GM18508 (cell line): ENCODE results near the gene ABCC9.
"Not testable (repeated sequence)": the region's sequence is repeated elsewhere in the genome, so short reads cannot be mapped to it uniquely, and the experiment has no call there.

Experiments
- ATAC-seq: cut with Tn5 transposase; IDR thresholded peaks from one replicate; pipeline ENCODE4 v1.9.1; 2021; ENCODE audit warnings: moderate number of reproducible peaks; ENCODE audit not compliant: insufficient read depth, unreplicated experiment

ABCC9 gene

DNA sequence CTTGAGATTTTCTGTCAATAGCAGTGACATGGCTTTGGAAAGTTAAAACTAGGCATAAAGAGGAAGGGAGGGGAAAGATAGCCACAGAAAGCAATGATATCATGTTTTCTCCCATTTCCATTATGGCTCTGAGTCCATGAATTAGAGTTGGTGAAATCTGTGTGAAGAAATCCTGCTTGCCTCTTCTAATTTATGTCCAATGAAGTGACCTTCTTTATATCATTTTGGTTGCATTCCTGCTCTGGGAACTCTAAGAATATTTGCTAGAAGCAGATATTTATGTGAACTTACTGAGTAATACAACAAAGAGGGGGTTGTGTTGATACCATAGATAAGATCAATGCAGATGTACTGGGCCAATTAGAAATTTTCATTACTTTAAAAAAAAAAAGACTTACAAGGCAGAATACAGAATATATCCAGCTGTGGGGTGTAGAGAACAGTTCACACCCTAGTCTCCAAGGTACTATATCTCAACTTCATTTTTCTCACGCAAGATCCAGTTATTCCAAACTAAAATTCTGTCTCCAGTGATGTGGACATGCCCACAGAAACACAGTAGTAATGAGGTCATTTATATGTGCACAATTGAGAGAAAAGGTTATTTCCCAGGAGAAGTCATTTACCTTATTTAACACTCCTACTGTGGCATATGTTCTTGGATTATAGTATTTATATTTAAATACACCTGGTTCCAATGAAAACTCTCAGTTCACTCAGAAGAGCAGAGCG lies 115.2 kb downstream of the ABCC9 start:
- no peak for ATAC-seq

DNA sequence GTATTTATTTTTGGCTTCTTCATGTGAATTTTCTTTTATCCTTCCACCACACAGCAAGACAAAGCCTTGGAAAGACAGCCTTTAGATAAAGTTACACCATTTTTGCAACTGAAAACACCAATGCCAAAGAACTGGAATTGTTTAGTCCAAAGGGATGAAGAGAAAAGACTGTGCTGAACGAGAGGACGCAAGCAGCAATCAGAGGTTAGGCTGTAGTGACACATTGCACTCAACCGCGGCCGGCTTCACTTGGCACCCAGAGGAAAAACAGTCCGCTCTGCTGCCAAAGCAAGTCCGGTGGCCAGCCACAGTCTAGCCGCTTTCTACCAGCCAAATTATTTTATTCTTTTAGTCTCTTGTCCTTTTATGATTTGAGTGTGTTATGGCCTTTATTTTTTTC lies 117.6 kb downstream of the ABCC9 start:
- no peak for ATAC-seq

DNA sequence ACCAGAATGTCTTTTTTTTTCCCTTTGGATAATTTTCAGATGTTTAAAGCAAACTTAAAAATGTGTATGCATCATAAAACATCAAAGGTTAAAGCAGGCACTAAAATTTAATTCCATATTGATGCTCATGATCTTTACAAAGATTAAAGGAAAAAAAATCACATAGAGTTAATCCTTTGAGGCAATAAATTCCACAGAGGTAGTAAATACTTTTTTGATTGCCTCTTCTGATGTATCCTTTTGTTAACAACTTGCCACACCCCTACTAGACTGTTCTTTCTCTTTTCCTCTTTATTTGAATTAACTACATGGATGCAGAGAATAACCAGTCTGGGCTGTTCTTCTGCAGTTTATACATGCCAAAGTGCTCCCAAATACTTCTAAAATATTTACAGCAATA lies 121.5 kb downstream of the ABCC9 start:
- ATAC-seq: no peak

DNA sequence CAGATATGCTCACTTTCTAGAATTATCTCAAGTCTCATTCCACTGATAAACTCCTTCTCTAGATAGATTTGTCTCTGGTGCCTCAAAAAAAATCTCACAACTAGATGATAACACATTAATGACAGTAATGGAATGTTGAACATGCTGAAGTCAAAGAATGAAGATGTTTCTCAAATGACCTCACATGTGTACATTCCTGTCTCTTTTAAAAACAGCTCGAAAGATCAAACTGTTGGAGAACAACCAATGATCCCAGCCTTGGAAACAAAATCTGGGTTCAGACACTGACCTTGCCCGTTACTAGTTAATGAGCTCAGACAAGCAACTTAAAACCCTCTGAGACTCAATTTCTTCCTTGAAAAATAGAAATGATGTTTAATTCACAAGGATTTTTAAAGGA lies 122.0 kb downstream of the ABCC9 start:
- ATAC-seq: no peak

DNA sequence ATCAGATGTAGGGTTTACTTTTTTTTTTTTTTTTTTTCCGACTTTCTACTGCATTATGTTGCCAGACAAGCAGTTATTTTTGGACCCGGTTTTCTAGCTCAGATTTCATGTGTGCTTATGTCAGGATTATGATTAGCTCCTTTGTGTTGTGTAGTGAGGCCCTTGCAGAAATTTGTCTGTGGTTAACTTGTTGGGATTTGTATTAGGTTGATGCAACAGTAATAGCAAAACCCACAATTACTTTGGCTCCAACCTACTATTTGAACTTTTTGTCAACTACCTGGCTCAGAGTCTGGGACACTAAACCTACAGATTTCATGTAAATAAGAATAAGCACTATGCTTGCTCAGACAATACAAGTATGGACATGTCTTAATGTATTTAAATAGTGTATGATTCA lies 122.6 kb downstream of the ABCC9 start:
- ATAC-seq: no peak

DNA sequence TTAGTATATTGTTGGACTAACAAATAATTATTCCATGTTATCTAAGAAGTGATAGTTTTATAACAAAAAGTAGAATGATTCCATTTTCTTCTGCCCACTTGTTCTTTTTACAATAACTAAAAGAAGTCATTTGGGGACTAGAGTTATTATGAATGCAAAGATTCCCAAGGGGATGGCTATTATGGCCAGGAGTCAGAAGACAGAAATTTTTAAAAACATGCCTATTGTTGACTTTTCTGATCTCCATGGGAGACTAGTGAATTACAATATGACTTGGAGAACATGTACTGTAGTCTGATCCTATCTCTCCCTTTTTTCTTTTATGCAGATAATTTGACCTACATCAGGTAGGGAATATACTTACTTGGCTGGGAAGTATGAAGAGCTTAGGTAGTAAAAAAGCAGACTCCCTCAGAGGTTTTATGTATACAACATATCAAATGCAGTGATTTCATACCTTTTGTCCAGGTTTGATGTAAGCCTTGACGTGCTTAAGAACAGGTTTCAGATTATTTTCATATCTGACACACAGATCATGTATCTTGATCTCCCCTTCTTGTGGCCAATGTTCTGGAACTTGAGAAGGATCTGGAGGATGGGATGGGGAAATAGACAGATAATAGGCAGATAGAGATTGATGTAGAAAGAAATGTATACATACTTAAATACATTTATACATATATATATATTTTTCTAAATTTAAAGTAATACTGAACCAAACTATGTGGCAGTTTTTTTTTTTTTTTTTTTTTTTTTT lies 125.7 kb downstream of the ABCC9 start:
- ATAC-seq: no peak

DNA sequence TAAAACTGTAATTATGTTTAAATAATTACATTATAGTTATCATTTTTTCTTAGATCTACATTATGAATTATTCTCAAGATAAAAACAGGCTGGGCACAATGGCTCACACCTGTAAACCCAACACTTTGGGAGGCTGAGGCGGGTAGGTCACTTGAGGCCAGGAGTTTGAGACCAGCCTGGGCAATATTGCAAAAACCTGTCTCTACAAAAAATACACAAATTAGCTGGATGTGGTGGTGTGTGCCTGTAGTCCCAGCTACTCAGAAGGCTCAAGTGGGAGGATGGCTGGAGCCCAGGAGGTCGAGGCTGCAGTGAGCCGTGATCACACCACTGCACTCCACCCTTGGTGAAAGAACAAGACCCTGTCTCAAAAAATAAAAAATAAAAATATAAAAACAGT lies 126.4 kb downstream of the ABCC9 start:
- ATAC-seq: no peak

DNA sequence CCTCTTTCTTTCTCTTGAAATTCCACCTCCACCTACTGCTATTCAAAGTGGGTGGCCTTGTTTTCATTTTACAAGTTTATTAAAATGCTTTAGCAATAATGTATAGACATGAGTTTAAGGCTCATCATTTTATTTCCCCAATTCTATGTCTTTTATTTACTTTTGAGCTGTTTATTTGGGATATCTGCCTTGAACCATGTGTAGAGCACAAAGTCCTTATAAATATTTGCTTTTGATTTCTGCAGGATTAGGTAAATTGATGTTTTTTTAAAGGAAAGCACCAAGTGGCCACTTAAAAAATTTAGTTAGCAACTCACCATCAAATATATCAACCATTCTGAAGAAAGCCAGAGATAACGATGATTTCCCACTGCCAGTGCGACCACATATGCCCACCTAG lies 126.9 kb downstream of the ABCC9 start:
- no peak for ATAC-seq

DNA sequence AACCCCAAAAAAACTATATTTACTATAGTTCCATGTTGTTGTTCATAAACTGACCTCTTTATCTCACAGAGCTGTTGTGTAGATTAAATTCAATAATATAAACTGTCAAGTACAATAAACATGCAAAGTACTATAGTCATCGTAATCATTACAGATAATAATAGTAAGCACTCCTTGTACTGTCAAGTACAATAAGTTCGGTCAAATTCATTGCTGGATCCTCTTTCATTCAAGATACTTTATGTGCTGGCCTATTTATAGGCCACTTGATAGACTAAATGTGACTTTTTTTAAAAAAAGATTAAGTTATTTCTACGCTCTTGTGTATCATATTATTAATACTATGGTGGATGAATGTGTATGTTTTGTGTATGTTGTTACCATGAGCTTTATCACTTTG lies 127.5 kb downstream of the ABCC9 start:
- ATAC-seq: no peak

DNA sequence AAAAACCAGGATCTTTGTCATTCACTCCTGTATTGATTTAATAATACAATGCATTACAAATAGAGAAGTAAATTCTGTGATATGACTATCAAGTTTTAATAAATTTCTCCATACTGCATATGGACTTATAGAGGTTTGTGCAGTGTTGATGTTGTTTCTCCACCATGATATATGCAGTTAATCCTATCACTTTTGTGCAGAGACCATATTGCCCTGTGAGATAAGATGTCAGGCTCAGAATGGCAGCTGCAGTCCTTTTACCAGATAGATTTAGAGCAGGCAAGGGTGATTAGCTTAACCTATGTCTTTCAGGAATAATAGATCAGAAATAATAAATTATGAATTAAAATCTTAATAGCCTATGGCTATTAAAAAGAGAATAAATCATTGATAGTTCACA lies 128.1 kb downstream of the ABCC9 start:
- no peak for ATAC-seq

DNA sequence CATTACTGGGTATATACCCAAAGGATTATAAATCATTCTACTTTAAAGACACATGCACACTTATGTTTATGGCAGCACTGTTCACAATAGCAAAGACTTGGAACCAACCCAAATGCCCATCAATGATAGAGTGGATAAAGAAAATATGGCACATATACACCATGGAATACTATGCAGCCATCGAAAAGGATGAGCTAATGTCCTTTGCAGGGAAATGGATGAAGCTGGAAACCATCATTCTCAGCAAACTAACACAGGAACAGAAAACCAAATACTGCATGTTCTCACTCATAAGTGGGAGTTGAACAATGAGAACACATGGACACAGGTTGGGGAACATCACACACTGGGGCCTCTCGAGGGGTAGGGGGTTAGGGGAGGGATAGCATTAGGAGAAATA lies 128.9 kb downstream of the ABCC9 start:
- not testable (repeated sequence) for ATAC-seq

DNA sequence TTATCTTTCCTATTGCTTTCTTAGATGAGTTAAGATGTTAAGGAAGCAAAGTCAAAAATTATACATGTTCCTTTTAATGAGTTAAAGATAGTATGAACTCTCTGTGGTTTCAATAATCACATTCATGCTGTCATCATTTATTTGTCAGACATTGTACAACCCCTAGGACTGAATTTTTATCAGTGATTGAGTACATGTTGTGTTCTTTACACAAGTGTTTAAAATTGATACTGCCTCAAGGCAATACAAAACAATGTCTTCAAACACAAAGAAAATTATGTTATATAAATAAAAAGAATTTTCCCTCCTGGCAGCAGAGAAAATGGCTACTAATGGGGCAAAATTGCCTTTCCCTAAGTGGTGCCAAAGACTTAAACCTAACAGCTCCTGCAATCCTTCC lies 132.1 kb downstream of the ABCC9 start:
- no peak for ATAC-seq

DNA sequence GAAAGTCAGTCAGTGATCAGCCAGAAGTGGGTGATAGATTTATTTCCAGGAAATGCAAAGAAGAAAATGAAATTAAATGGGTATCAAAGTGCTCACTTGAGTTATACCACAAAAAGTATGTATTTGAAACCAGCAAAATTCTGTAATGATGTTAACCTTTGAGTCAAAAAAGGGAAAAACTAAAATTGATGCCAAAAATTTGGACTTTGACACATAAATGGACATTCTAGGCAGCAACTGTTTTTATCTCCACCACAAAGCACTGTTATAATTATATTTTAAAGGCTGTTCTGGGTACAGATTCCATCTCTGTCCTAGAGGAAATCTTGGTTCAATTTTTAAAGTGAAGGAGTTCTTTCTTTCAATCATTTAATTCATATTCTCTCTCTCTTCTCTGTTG lies 135.0 kb downstream of the ABCC9 start:
- no peak for ATAC-seq

DNA sequence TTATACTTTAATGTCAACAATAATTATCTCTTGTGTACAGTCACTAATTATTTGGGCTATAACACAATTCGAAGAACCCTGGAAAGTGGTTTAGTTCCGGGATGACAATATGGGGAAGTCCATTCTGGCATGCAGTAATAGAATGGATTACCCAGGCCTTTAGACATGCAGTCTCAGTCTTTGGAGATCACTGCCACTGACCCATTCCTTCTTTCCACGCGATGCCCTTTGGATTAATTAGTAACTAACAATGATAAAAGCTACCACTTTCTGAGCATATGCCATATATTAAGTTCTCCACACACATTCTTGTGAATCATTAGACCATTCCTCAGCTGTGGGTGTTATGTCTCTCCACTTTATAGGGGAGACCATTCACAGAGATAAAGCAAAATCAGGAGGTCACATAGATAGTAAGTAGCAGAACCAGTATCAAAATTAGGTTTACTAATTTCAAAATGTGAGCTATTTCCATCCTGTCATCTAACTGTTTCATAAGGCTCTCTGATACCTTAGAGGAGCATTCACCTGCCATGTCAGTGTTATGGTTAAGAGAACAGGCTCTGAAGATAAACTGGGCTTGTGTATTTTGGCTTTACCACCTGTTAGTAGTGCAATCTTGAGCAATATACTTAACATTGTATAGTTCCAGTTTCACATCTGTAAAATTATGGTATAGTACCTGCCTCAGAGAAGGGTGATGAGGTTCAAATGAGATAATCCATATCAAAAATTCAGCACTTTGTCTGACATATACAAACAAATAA lies 139.5 kb downstream of the ABCC9 start:
- no peak for ATAC-seq

DNA sequence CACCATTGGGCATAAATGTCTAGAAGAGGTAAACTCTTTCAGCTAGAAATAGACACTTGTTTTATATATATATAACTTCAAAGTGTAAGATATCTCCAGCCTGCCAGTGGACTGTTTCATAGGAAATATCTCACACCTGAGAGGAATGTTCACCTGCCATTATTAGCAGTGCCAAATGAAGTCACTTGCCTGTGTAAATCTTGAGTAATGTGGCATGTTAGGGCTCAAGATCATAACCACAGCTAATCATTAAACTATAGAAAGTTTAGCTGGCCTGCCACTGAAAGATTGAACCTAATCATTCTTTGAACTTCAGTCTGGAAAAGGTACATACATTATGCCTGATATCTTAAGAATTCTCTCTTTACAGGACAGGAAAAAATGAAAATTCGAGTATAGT lies 141.2 kb downstream of the ABCC9 start:
- ATAC-seq: no peak

DNA sequence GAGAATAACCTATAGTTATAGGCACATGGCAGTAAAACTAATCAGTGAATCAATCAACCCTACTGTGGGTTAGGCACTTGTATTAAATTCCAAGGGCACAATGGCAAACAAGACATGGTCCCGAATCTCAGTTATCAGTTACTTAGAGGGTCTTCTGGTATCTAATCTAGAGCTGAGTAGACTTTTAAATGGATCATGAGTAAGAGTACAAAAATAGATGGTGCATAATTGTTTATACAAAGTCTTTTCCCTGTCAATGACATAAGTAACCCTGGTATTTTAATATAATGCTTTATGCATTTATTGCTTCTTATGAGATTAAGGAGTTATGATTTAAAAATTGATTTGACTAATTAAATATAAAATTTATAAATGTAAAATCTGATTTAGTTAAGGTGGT lies 143.7 kb downstream of the ABCC9 start:
- no peak for ATAC-seq

DNA sequence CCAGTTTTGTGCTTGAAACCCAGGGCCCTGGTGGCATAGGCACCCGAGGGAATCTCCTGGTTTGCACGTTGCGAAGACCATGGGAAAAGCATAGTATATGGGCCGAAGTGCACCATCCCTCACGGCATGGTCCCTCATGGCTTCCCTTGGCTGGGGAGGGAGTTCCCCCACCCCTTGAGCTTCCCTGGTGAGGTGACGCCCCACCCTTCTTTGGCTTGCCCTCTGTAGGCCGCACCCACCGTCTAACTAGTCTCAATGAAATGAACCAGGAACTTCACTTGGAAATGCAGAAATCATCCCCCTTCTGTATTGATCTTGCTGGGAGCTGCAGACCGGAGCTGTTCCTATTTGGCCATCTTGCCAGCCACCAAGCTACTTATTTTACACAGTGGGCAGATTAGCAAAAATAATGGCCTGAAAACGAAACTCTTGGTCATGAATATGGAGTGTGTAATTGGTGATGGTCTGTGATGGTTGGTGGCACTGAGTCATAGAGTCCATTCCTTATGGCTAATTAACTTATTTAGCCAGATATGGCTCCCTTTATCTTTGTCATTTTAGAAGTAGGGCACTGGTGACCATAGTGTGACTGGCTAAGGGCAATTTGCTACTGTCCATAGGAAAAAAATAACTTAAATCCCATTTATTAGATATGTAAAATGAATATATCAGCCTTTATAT lies 145.4 kb downstream of the ABCC9 start:
- ATAC-seq: no peak

DNA sequence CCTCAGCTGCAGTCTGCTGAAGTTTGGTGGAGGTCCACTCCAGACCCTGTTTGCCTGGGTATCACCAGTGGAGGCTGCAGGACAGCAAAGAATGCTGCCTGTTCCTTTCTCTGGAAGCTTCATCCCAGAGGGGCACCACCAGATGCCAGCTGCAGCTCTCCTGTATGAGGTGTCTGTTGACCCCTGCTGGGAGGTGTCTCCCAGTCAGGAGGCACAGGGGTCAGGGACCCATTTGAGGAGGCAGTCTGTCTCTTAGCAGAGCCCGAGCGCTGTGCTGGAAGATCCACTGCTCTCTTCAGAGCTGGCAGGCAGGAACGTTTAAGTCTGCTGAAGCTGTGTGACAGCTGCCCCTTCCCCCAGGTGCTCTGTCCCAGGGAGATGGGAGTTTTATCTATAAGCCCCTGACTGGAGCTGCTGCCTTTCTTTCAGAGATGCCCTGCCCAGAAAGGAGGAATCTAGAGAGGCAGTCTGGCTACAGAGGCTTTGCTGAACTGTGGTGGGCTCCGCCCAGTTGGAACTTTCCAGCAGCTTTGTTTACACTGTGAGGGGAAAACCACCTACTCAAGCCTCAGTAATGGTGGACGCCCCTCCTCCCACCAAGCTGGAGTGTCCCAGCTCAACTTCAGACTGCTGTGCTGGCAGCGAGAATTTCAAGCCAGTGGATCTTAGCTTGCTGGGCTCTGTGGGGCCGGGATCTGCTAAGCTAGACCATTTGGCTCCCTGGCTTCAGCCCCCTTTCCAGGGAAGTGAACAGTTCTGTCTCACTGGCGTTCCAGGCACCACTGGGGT lies 146.2 kb downstream of the ABCC9 start:
- ATAC-seq: not testable (repeated sequence)

DNA sequence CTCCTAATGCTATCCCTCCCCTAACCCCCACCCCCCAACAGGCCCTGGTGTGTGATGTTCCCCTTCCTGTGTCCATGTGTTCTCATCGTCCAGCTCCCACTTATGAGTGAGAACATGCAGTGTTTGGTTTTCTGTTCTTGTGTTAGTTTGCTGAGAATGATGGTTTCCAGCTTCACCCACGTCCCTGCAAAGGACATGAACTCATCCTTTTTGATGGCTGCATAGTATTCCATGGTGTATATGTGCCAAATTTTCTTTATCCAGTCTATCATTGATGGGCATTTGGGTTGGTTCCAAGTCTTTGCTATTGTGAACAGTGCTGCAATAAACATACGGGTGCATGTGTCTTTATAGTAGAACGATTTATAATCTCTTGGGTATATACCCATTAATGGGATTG lies 151.5 kb downstream of the ABCC9 start:
- ATAC-seq: not testable (repeated sequence)
